NT2/D1 (cell line): ENCODE results near the gene SEC22A.

Experiments used
- SUZ12 ChIP-seq: IDR thresholded peaks from 2 replicates; pipeline ENCODE4 v1.6.1; 2011; ENCODE audit not compliant: insufficient read length, insufficient read depth; ENCODE audit errors: extremely low read depth
- YY1 ChIP-seq: IDR thresholded peaks from 2 replicates; pipeline ENCODE4 v1.6.1; 2011; ENCODE audit not compliant: insufficient read length, insufficient read depth
- ZNF274 ChIP-seq: IDR thresholded peaks from 2 replicates; pipeline ENCODE4 v1.6.1; 2011; ENCODE audit warnings: mild to moderate bottlenecking, low read depth, low read length

- TF ChIP-seq SUZ12: no peak
- TF ChIP-seq ZNF274: no peak
- TF ChIP-seq YY1: no peak
Measured at GRCh38 chr3:123165163-123165562, 36.6 kb upstream of the SEC22A start.
